Sciatic nerve (tissue), 2 donors: ENCODE measurements around the gene TTC1. TPM values are rescaled to one million over a fixed set of nuclear protein-coding genes. Genes with fewer than 3 reads are reported as not detected.
"Not testable (repeated sequence)": the region's sequence is repeated elsewhere in the genome, so short reads cannot be mapped to it uniquely, and the experiment has no call there.

Experiments used
- ATAC-seq: fragments of 200-7000 bp; cut with Tn5 transposase; one replicate; pipeline ENCODE4 v1.9.1; 2020; ENCODE audit warnings: mild to moderate bottlenecking, moderate library complexity
- DNase-seq: peaks from one replicate; pipeline ENCODE4 v3.0.0-alpha.2; 2020; ENCODE audit warnings: low spot score
- intact Hi-C: fragments of 100-400 bp; cut with DNase I; formaldehyde crosslinking; loops from one replicate; pipeline ENCODE4 v1.14.2; 2022
- total RNA-seq: library from RNA; stranded (reverse); fragmentation: NEBNext Ultra II Directional; extraction: Animal tissue kit (Norgen Biotek cat#: 25700); gene quantifications from one replicate; pipeline ENCODE4 v1.2.1, GENCODE V29; 2021
- donor health status: DM: no; HTN: no; CAD: no.
- donor health status: DM: no; HTN: no; CAD: no.

The TTC1 gene
- total RNA-seq, 1 donor from 2014 or later, result 47.2 TPM

DNA sequence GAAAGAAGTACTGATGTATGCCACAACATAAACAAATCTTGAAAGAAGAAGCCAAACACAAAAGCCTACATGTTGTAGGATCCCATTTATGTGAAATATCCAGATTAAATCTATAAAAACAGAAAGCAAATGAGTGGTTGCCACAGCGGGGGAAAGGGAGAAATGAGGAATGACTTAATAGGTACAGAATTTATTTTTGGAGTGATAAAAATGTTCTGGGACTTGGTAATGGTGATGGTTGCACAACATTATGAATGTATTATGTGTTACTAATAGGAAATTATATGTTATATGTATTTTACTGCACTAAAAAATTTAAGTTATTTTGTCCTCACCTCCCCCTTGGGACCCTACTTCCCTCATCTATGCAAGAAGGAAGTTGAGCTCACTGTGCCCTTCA lies 16.4 kb upstream of the TTC1 start:
- DNase-seq, result no peak
- no peak for ATAC-seq
- intact Hi-C loops, result no loop called here

DNA sequence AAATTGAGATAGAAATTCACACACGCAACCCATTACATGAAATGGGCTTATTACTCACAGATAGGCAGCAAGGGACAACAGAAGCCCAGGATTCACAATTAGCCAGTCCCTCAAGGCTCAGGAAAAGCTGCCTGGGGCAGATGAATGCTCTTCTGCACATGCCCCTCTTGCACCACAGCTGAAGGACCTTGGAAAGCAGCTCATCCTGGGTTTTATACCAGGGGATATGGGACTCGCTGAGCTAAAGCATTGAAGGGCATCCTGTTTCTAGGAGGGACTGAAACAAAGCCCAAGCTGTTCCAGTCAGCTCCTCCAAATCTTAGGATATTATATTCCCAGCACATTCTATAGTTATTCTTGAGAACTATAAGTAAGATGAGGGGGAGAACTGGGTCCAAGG lies 15.7 kb upstream of the TTC1 start:
- intact Hi-C loops, result no loop called here
- no peak for DNase-seq
- ATAC-seq, result no peak

DNA sequence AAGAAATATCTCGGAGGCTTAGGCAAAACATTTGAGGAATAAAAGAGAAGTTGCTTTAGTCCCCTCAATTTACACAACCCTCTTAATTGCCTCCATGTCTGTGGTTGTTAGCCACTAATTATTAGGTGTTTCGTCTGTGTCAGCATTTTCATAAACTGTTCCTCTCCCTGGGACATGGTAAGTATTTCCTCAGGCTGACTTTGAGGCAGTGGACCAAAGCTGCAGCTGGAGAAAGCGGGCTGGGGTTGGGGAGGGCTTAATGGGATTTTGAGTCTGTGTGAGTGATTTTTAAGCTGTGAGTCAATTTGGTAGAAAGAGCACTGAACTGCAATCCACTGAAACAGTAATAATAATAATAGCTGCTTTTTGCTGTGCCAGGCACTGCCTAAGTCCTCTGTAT lies 13.0 kb upstream of the TTC1 start:
- intact Hi-C loops, result no loop called here
- DNase-seq (no peak), ATAC-seq (no peak)

DNA sequence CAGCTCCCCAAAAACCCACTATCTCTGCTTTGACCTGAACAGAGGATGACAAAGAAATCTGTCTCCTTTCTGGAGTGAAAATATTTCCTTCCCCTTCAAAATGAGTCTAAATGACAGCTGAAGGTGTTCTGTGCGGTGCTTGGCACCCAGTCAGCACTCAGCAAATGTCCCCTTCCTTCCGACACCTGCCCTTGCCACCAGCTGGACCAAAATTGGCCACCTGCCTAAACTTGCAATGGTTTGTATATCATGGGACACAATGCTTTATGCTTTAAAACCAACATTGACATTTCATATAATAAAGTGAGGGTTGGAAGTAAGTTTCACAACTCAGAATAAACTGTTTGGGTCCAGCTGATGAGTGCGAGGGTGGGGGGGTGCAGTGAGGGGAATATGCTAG lies 7.5 kb upstream of the TTC1 start:
- DNase-seq (no peak), ATAC-seq (no peak)
- intact Hi-C loops, result no loop called here

DNA sequence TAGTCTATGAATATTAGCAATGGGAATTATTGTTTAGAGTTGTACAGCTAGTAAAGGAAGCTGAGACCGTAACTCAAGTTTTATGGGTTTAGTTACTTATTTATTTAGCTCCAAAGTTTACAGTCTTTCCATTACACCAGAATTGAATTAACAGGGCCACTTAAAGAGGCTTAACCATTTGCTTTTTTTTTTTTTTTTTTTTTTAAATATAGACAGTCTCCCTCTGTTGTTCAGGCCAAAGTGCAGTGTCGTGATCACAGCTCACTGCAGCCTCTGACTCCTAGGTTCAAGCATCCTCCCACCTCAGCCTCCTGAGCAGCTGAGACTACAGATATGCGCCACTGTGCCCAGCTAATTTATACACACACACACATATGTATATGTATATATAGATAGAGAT lies 1.4 kb upstream of the TTC1 start:
- no peak for DNase-seq
- intact Hi-C loops, result no loop called here
- no peak for ATAC-seq

DNA sequence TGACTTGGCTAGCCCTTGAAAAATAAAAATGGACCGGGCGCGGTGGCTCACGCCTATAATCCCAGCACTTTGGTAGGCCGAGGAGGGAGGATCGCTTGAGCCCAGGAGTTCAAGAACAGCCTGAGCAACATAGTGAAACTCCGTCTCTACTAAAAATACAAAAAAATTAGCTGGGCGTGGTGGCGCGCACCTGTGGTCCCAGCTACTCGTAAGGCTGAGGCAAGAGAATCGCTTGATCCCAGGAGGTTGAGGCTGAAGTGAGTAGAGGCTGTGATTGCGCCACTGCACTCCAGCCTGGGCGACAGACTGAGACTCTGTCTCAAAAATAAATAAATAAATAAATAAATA lies 436 bp upstream of the TTC1 start:
- DNase-seq, result peak; percentile 61
- intact Hi-C loops, ATAC-seq: not testable (repeated sequence)

DNA sequence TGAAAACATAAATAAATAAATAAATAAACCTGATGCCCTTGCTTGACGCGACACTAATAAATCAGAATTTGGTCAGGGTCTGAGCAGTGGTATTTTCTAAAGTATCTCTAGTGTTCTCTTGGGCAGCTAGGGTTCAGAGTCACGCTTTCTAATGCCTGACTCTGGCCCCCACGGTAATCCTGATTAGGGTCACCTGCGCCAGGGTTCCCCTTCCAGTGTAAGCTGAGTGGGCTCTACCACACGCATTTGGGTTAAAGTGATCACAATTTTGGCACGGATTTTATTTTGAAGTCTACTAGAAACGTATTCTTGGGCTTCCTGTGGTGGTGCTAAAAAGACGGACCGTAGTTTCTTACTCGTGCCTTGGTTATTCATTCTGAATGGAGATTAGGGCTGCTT lies 651 bp downstream of the TTC1 start:
- ATAC-seq, result no peak
- intact Hi-C loops, result no loop called here
- DNase-seq, result no peak

DNA sequence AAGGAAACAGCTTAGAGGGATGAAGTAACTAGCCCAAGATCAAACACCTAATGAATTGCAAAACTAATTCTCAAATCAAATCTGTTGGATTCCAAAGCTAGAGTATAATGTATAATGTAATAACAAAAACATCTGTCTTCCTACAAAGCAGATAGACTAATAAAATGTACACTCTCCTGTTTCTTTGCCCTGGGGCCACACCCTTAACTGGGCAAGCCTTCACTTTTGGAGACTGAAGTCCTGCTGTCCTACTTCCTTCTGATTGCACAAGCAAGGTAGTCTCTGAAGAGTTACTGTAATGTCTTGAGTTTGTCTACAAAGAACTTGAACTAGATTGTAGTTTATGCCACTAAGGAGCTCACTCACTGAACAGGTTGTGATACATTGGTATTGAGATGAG lies 2.5 kb downstream of the TTC1 start:
- ATAC-seq (no peak), DNase-seq (no peak)
- intact Hi-C loops, result loop anchor here (5.0 kb wide), 1 partner anchor 186 kb away; no protein-coding TSS in a partner anchor

DNA sequence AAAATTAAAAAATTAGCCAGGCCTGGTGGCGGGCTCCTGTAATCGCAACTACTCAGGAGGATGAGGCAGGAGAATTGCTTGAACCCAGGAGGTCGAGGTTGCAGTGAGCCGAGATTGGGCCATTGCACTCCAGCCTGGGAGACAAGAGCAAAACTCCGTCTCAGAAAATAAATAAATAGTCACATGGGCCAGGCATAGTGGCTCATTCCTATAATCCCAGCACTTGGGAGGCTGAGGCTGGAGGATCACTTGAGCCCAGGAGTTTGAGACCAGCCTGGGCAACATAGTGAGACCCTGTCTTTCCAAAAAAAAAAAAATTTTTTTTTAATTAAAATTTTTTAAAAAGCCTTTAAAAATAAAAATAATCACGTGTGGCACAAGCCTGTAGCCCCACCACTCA lies 5.3 kb downstream of the TTC1 start:
- DNase-seq, ATAC-seq: not testable (repeated sequence)
- intact Hi-C loops, result loop anchor here (5.0 kb wide), 1 partner anchor 183 kb away; no protein-coding TSS in a partner anchor

DNA sequence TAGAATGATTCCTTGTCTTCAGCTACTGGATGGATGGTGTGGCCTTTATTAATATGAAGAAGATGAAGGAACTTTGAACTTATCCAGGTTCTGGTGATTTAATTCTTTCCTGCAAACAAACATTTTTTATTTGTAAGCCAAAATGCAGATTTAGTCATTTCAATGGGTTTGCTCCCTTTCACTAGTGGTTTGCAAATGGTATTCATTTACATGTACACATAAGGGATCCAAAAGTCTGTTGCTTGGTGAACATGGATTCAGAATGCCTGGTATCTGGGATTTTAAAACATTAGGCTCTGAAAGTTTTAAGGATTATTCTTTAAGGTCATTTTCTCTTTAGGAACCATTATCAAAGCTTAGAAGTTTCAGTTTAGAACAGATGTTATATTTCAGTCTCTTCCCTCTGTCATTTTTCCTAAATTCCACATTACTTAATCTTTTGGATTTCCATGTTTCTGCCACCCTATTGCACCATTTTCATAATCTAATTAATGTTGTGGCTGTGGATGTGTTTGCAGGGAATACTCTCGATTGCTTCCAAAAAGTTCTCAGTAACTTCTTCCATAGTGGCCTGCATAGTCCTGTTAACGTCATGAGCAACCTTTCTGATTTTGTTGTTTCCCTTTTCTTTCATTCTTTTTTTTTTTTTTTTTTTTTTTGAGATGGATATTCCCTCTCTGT lies 10.1 kb downstream of the TTC1 start:
- intact Hi-C loops, result no loop called here
- no peak for ATAC-seq
- no peak for DNase-seq

DNA sequence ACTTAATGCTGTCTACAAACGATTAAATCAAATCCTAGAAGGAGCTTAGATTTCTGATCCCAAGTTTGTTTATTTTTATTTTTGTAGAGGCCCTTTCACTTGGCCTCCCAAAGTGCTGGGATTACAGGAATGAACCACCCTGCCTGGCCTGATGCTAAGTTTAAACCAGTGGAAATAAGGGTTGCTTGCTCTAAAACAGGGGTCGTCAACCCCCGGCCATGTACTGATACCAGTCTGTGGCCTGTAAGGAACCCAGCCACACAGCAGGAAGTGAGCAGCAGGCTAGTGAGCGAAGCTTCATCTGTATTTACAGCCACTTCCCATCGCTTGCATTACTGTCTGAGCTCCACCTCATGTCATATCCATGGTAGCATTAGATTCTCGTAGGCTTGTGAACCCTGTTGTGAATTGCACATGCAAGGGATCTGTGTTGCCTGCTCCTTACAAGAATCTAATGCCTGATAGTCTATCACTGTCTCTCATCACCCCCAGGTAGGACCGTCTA lies 11.4 kb downstream of the TTC1 start:
- intact Hi-C loops, result loop anchor here (5.0 kb wide), 1 partner anchor 327 kb away; no protein-coding TSS in a partner anchor
- no peak for ATAC-seq
- no peak for DNase-seq

DNA sequence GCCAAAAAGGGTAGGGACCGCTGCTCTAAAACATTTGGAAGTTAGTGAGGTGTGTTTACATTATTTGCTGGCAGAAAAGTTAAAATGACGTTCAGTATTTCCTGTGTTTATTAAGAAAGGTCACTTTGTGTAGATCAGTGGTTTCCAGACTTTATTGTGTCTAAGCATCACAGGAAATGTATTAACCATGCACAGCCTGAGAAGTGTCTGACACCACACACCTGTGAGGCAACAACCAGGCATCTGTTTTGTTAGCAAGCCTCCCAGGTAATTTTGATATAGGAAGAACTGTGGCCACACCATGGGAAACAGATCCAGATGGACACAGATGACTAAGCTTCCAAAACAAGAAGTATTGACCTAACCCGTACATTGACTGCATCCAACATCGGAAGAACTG lies 12.0 kb downstream of the TTC1 start:
- ATAC-seq, result no peak
- no peak for DNase-seq
- intact Hi-C loops, result loop anchor here (5.0 kb wide), 1 partner anchor 326 kb away; no protein-coding TSS in a partner anchor

DNA sequence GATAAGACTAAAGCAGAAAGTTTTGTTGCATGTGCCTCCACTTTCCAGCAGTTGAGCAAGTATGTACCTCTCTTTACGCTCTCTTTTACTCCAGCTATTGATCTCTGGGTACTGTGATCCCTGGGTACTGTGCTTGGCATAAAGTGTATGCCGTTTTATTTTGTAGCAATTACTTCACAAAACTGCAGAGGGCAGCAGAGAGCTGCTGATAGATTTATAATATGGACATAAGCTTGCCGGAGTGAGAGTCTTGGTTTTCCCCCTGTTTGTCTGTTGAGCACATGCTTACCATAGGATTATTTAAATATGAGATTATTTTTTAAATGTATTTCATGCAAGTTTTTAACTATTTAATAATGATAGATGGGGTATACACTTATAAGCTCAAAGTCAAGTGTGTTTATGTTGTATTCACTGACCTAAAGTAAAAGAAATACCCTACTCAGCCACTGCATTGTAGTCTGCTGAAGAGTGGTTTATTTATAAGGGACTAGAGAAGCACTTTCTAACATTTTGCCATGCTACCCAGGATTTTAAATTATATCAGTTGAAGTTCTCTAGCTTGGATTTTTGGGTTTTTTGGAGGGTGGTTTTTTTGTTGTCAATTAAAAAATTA lies 13.0 kb downstream of the TTC1 start:
- no peak for DNase-seq
- peak; percentile 84 for ATAC-seq
- intact Hi-C loops, result loop anchor here (5.0 kb wide), 1 partner anchor 325 kb away; no protein-coding TSS in a partner anchor

DNA sequence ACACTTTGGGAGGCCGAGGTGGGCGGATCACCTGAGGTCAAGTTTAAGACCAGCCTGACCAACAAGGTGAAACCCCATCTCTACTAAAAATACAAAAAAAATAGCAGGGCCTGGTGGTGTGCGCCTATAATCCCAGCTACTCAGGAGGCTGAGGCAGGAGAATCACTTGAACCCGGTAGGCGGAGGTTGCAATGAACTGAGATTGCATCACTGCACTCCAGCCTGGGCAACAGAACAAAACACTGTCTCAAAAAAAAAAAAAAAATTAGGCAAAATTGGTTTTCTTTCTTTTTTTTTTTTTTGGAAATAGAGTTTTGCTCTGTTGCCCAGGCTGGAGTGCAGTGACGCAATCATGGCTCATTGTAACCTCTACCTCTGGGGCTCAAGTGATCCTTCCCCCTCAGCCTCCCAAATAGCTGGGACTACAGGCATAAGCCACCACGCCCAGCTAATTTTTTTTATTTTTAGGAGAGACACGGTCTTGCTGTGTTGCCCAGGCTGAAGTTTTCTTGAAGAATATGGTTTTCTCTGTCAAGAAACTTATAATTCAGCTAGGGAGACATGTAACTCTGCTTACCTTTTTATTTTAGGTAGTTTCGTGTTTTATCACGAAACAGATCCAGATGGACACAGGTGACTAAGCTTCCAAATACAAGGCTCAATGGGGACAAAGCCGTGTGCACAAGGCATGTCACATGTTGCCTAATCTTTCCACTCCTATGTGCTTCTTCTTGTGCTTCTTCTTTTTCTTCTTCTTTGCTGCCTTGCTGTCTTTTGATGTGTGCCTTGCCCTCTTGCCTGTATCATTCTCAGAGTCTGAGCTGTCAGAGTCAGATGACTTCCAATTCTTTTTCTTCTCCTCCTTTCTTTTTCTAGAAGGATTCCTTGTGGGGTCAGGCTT lies 14.3 kb downstream of the TTC1 start:
- DNase-seq (no peak), ATAC-seq (peak; percentile 74)
- intact Hi-C loops, result loop anchor here (5.0 kb wide), 1 partner anchor 324 kb away; no protein-coding TSS in a partner anchor

DNA sequence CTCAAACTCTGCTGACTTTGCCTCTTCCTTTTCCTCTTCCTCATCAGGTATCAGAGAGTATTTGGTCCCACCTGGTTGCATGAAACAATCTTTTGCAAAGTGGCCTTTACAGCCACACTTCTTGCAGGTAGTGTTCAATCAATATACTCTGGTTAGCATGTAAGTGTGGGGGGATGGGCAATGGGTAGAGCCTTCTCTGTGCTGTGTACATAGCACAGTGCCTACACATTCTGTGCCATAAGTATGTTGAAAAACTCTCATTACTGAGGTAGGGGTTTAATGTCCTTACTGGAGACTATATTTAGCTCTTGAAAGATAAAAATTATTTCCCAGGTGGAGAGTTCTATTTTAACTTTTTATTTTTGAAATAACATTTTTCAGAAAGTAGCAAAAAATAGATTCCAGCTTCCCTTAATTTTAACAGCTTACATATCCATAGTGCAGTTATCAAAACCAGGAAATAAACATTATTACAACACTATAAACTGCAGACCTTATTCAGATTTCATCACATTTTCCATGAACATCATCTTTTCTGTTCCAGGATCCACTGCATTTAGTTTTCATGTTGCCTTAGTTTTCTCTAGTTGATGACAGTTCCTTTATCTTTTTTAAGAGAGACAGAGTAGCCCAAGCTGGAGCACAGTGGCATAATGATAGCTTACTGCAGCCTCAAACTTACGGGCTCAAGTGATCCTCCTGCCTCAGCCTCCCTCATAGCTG lies 15.1 kb downstream of the TTC1 start:
- ATAC-seq (peak; percentile 59), DNase-seq (no peak)
- intact Hi-C loops, result loop anchor here (5.0 kb wide), 1 partner anchor 323 kb away; no protein-coding TSS in a partner anchor

DNA sequence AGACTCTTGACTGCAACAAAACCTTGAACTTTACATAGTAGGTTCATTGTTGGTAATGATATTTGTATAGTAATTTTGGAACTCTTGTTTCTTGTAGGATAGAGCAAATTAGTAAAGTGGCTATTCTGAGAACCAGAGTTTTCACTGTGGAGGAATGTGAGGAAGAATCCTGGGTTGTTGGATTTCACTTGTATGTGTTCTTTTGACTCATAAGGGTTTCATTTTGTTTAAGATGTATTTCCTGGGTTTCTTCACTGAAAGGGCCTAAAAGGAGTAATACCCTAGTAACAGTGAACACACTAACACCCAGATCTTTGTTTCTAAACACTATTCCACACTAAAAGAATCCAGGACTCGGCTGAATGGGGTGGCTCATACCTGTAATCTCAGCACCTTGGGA lies 20.1 kb downstream of the TTC1 start:
- no peak for ATAC-seq
- intact Hi-C loops, result no loop called here

DNA sequence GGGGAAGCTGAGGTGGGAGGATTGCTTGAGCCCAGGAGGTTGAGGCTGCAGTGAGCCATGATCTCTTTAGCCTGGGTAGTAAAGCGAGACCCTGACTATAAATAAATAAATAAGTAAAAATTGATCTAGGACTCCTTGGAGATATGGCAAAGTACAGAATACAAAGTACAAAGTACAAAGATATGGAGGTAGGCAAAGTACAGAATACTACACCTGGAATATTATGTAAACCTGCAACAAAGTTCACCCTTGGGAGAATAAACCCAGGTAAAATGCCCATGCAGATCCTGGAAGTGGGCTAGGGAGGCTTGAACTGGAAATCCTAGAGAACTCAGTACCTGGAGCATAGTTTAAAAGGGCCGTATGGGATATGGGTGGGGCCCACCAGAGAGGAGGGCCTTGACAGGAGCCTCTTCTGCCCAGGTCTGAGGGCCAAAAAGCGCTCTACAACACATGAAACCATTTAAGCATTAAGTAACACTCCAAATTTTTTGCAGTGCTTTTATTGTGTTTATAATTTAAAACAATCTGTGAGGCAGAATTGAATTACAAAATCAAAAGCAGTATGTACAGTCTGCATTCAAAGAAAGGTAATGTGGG lies 20.7 kb downstream of the TTC1 start:
- intact Hi-C loops, result no loop called here
- no peak for DNase-seq
- no peak for ATAC-seq

More for the DNA sequence above, 20.1 kb downstream of the TTC1 start:
- no peak for DNase-seq

DNA sequence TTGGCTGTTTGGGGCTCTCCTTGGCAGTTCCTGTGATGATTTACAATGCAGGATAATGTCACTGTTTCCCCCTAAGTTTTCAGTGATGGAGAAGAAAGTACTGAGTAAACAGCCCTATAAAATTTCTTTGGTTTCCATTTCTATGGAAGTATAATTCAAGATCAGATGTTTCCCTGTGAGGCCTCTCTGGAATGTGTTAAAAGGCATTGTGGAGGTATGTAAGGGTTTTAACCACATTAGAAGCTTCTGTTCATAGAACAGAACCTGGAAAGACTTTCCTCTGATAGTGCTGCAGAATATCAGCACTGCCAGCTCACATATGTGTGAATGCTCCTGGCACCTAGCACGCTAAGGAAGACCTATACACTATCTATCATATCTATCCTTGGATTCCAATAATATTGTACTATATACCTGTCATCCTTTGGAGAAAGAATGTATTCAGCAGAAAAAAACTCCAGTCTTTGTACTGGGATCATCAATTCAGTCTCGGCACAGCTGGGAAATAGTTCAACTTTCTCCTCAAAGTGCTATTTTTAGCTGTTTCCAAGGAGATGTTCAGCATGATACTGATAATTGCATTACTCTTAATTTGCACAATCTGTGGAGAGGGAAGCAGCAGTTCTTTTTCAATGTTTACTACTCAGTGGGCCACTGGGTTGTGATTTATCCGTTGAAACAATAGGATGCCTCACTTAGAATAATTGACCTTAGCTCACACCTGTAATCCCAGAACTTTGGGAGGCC lies 21.9 kb downstream of the TTC1 start:
- peak; percentile 57 for ATAC-seq
- intact Hi-C loops, result no loop called here

More for the DNA sequence above, 21.9 kb downstream of the TTC1 start:
- no peak for DNase-seq
